ENCODE results near the gene WNT9B. TPM values are rescaled to one million over a fixed set of nuclear protein-coding genes. Genes with fewer than 3 reads are reported as not detected.
A peak's percentile ranks its signal among the peaks of the same experiment; 100 is the strongest.

WNT9B gene
- total RNA-seq, 1 experiment from 2014 or later = 0.70 TPM

DNA sequence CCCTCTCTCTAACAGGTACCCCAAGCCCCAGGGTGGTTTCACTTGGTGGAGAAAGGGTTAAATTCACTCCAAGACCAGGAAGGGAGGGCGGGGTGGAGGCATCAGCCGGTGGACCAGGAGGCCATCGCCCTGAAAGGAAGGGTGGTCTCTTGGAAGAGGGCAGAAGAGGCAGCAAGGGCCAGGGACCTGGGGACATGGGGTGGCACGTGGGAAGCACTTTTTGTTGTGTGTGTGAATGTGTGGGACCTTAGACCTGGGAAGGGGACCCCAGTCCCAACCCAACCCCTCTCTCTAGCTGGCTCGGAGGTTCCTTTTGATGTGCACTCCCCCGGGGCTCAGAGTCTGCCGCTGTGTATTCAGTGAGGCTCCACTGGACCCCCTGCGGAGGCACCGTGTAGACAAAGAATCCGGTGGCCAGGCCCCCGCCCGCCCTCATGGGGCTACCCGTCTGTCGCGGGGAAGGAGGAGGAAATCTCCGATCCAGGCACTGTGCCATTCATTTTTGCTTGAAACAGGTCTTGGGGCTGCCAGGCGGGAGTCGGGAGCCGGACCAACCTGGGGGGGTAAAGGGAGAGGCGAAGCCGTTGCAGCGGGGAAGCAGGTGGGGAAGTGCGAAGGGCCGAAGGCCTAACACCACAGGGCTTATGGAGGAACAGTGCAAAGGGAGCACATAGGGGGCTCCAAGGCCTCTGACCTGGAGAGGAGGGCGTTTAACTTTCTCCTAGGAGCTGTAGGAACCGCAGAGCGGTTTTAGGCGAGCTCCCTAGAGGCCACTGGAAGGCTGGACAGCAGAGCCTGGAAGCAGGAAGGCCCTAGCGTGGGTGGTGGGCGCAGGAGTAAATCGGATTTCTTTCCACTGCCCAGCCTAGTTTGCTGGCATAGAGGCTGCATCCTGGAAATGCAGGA is 29.6 kb upstream of the WNT9B start:
- Histone ChIP-seq H3K23me2 (ENCODE audit: insufficient read length, low read depth, low read length, poor library complexity, severe bottlenecking) (peaks cover 31% of the 10 kb centered on the region), H3K23ac (ENCODE audit: insufficient read length, low read depth, low read length) (no peak overlapping the region), H3K18ac (ENCODE audit: insufficient read length, low read depth, low read length) (no peak overlapping the region), H3T11ph (ENCODE audit: low read length) (no peak overlapping the region), H2BK120ac (ENCODE audit: low read depth, low read length, poor library complexity, severe bottlenecking) (no peak overlapping the region), H3K27ac (ENCODE audit: insufficient read length, low read depth, low read length) (no peak overlapping the region), H4K91ac (ENCODE audit: insufficient read length, low read depth, low read length) (no peak overlapping the region), H3K9ac (ENCODE audit: extremely low read depth, insufficient read length, low read length) (no peak overlapping the region), H4K20me1 (ENCODE audit: control insufficient read depth, insufficient read depth, insufficient read length) (no peaks in the 10 kb centered on the region), H3K9me3 (ENCODE audit: control insufficient read depth, low read depth, low read length) (no peaks in the 10 kb centered on the region), H3K27me3 (ENCODE audit: insufficient read depth, low read length) (peaks cover 31% of the 10 kb centered on the region), H2BK20ac (ENCODE audit: low read depth, low read length, poor library complexity, severe bottlenecking) (no peak overlapping the region), H2BK15ac (ENCODE audit: low read depth, low read length) (no peak overlapping the region), H2BK12ac (ENCODE audit: insufficient read length, low read depth, low read length) (no peak overlapping the region), H4K8ac (replicated peaks; ENCODE audit: insufficient read length, low read depth, low read length) (no peak overlapping the region), H3K4me2 (ENCODE audit: insufficient read depth, insufficient read length, low read length) (peak overlapping the region; percentile 41), H2AK5ac (ENCODE audit: insufficient read length, low read length) (no peak overlapping the region), H2BK5ac (ENCODE audit: insufficient read length, low read length) (no peak overlapping the region), H3K4ac (ENCODE audit: low read depth, low read length) (no peak overlapping the region), H3K4me1 (ENCODE audit: insufficient read depth, low read length) (peaks cover 5% of the 10 kb centered on the region; the same call in 1 of the 2 replicates), H3K79me2 (ENCODE audit: insufficient read depth, low read length) (no peaks in the 10 kb centered on the region), H4K5ac (ENCODE audit: insufficient read length, low read depth, low read length) (no peak overlapping the region), H2AFZ (ENCODE audit: low read length) (no peak overlapping the region), H3K14ac (ENCODE audit: insufficient read depth, low read length) (no peak overlapping the region), H3K79me1 (ENCODE audit: insufficient read depth, low read depth, low read length, poor library complexity, severe bottlenecking) (no peaks in the 10 kb centered on the region), H3K56ac (ENCODE audit: insufficient read length, low read depth, low read length) (no peak overlapping the region)
- DNase-seq = peak; percentile 89
- H3K27me3 Mint-ChIP-seq (ENCODE audit: low read depth) = peaks cover 76% of the 10 kb centered on the region
- no peaks in the 10 kb centered on the region; a peak in 1 of 7 replicates for H3K36me3 Mint-ChIP-seq (ENCODE audit: insufficient read depth in 1 of 3, low read depth in 3 of 3)
- no CpG with 5 or more reads among the region's 31 CpGs for WGBS (ENCODE audit: extremely low coverage, insufficient read length, low lambda C conversion rate)
- H3K27ac Mint-ChIP-seq = no peak overlapping the region
- peaks cover 28 to 36% of the 10 kb centered on the region in 2 experiments for H3K4me1 Mint-ChIP-seq
- H3K4me3 Mint-ChIP-seq = peak overlapping the region; percentile 74 to 81
- TF ChIP-seq, protein P1, sequence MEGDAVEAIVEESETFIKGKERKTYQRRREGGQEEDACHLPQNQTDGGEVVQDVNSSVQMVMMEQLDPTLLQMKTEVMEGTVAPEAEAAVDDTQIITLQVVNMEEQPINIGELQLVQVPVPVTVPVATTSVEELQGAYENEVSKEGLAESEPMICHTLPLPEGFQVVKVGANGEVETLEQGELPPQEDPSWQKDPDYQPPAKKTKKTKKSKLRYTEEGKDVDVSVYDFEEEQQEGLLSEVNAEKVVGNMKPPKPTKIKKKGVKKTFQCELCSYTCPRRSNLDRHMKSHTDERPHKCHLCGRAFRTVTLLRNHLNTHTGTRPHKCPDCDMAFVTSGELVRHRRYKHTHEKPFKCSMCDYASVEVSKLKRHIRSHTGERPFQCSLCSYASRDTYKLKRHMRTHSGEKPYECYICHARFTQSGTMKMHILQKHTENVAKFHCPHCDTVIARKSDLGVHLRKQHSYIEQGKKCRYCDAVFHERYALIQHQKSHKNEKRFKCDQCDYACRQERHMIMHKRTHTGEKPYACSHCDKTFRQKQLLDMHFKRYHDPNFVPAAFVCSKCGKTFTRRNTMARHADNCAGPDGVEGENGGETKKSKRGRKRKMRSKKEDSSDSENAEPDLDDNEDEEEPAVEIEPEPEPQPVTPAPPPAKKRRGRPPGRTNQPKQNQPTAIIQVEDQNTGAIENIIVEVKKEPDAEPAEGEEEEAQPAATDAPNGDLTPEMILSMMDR (conservative IDR thresholded peaks at IDR 0.05) = no peak
- no peaks in the 10 kb centered on the region; a peak in 1 of 5 replicates for H3K9me3 Mint-ChIP-seq
